Endothelial cell of umbilical vein (primary cell): Measurements from ENCODE around the gene DSCAML1. TPM values are rescaled to one million over a fixed set of nuclear protein-coding genes. Genes with fewer than 3 reads are reported as not detected.

Source experiments
- BruUV-seq: library from RNA; stranded (reverse); fragments of 400-500 nt; replicated peaks from 2 replicates; lab custom pipeline; 2021; lab: Mats Ljungman, UMichigan
- CTCF ChIA-PET: fragments of 300-600, 350-600 bp; sonication (Branson Sonifier 250); formaldehyde crosslinking; loops from one replicate; lab custom pipeline; 2021; ENCODE audit warnings: antibody characterized with exemption, inconsistent platforms; lab: Charles Lee
- POLR2A ChIA-PET: fragments of 300-600, 350-600 bp; sonication (Branson Sonifier 250); formaldehyde crosslinking; loops from one replicate; lab custom pipeline; 2021; ENCODE audit warnings: antibody characterized with exemption, inconsistent platforms; lab: Charles Lee
- DNase-seq: peaks from one replicate; pipeline ENCODE4 v3.0.0-alpha.2; 2011; ENCODE audit warnings: low read depth, low spot score
- FAIRE-seq: peaks from 2 replicates; lab custom pipeline; 2011; peaks lifted over from hg19 to GRCh38; lab: Jason Lieb, UNC
- H2AFZ ChIP-seq: 2 replicates; pipeline ENCODE4 v1.6.0; 2012; ENCODE audit warnings: low read depth, low read length, control low read depth, inconsistent platforms
- H3K27ac ChIP-seq: 2 replicates; pipeline ENCODE4 v1.5.1; 2011; ENCODE audit warnings: low read depth, mild to moderate bottlenecking, control low read depth, low read length, moderate library complexity; ENCODE audit not compliant: insufficient read depth
- H3K27me3 ChIP-seq, 2 experiments: 2 replicates each; pipeline versions ENCODE4 v1.6.0 to v1.6.1; 2011; ENCODE audit warnings: low read length in 2 of 2, mixed read lengths in 1 of 2; ENCODE audit not compliant: control insufficient read depth in 2 of 2, insufficient read depth in 2 of 2
- H3K36me3 ChIP-seq, 2 experiments: 2 replicates in 1 of 2; 3 replicates in 1 of 2; pipeline ENCODE4 v1.5.1; 2011; ENCODE audit warnings: low read length in 2 of 2, mild to moderate bottlenecking in 1 of 2, moderate library complexity in 1 of 2; ENCODE audit not compliant: control insufficient read depth in 2 of 2, insufficient read depth in 2 of 2; ENCODE audit errors: extremely low read depth in 1 of 2
- H3K4me1 ChIP-seq: 3 replicates; pipeline ENCODE4 v1.5.1; 2011; ENCODE audit warnings: mild to moderate bottlenecking, low read length; ENCODE audit not compliant: control insufficient read depth, insufficient read depth; ENCODE audit errors: extremely low read depth
- H3K4me2 ChIP-seq: 2 replicates; pipeline ENCODE4 v1.6.1; 2011; ENCODE audit warnings: low read length, control low read depth, mixed read lengths; ENCODE audit not compliant: insufficient read depth
- H3K4me3 ChIP-seq, 3 experiments: fragments of 200-600 bp in 1 of 3; sonication (generic), shearing (Covaris generic) in 1 of 3; replicated peaks in 1 of 3; 2 replicates each; pipeline ENCODE4 v1.5.1; 2011 to 2016; ENCODE audit warnings: control low read depth in 3 of 3, low read length in 3 of 3, mild to moderate bottlenecking in 2 of 3, inconsistent platforms in 1 of 3, low read depth in 1 of 3, moderate library complexity in 1 of 3; ENCODE audit not compliant: insufficient read depth in 1 of 3
- H3K79me2 ChIP-seq: 2 replicates; pipeline ENCODE4 v1.6.0; 2012; ENCODE audit warnings: low read length, inconsistent platforms; ENCODE audit not compliant: control insufficient read depth, insufficient read depth
- H3K9ac ChIP-seq: replicated peaks from 2 replicates; pipeline ENCODE3; 2011; ENCODE audit warnings: low read length, control low read depth; ENCODE audit not compliant: insufficient read depth; ENCODE audit errors: extremely low read depth
- H3K9me1 ChIP-seq: replicated peaks from 3 replicates; pipeline ENCODE4 v1.6.0; 2011; ENCODE audit warnings: mild to moderate bottlenecking, low read length; ENCODE audit not compliant: control insufficient read depth, insufficient read depth; ENCODE audit errors: extremely low read depth
- H3K9me3 ChIP-seq: replicated peaks from 2 replicates; pipeline ENCODE4 v1.5.1; 2012; ENCODE audit warnings: low read length, inconsistent platforms; ENCODE audit not compliant: control insufficient read depth, insufficient read depth
- H4K20me1 ChIP-seq: replicated peaks from 2 replicates; pipeline ENCODE3; 2011; ENCODE audit warnings: mild to moderate bottlenecking, low read length; ENCODE audit not compliant: control insufficient read depth, insufficient read depth; ENCODE audit errors: extremely low read depth
- CTCF ChIP-seq, 2 donors: IDR thresholded peaks; 1 replicate in 1 of 2; 2 replicates in 1 of 2; pipeline ENCODE4 v1.5.1; 2011; ENCODE audit warnings: low read length in 2 of 2, mild to moderate bottlenecking in 2 of 2, moderate library complexity in 2 of 2, control low read depth in 1 of 2, inconsistent platforms in 1 of 2, low read depth in 1 of 2; ENCODE audit not compliant: insufficient read depth in 1 of 2; ENCODE audit errors: extremely low read depth in 1 of 2
- EZH2 ChIP-seq: IDR thresholded peaks from 2 replicates; pipeline ENCODE4 v1.6.1; 2012; ENCODE audit warnings: borderline replicate concordance, low read depth, mild to moderate bottlenecking, moderate library complexity, low read length, inconsistent platforms; ENCODE audit not compliant: severe bottlenecking
- FOS ChIP-seq: IDR thresholded peaks from 2 replicates; pipeline ENCODE4 v1.6.1; 2011; ENCODE audit warnings: mild to moderate bottlenecking, low read length, moderate library complexity, borderline replicate concordance; ENCODE audit not compliant: insufficient read depth
- GATA2 ChIP-seq: IDR thresholded peaks from 2 replicates; pipeline ENCODE4 v1.7.0; 2011; ENCODE audit warnings: low read depth, mild to moderate bottlenecking, moderate library complexity, mixed read lengths, low read length; ENCODE audit not compliant: insufficient read length, insufficient read depth
- JUN ChIP-seq: IDR thresholded peaks from 2 replicates; pipeline ENCODE4 v1.6.1; 2011; ENCODE audit warnings: borderline replicate concordance, low read depth; ENCODE audit not compliant: insufficient read length, insufficient read depth
- MAX ChIP-seq: IDR thresholded peaks from 2 replicates; pipeline ENCODE4 v1.6.1; 2011; ENCODE audit not compliant: insufficient read depth, insufficient read length
- MYC ChIP-seq: IDR thresholded peaks from one replicate; pipeline ENCODE4 v1.6.1; 2011; ENCODE audit warnings: mild to moderate bottlenecking, low read depth, low read length
- POLR2A ChIP-seq: IDR thresholded peaks from 2 replicates; pipeline ENCODE4 v1.6.1; 2012; ENCODE audit warnings: low read depth, mild to moderate bottlenecking, control low read depth, low read length
- POLR2AphosphoS5 ChIP-seq: IDR thresholded peaks from 2 replicates; pipeline ENCODE4 v1.6.1; 2012; ENCODE audit warnings: low read depth, mild to moderate bottlenecking, control low read depth, low read length, moderate library complexity; ENCODE audit not compliant: insufficient read depth
- dilution Hi-C: fragments of 300-500 bp; cut with MboI; formaldehyde crosslinking; loops from one replicate; pipeline ENCODE4 v1.15.0; 2019; ENCODE audit warnings: low sequenced_read_pairs; ENCODE audit not compliant: extremely low pct_ligation_motif_present
- intact Hi-C: fragments of 100-400 bp; cut with micrococcal nuclease; formaldehyde crosslinking; loops from one replicate; pipeline ENCODE4 v1.10.0; 2022
- polyA plus RNA-seq, 4 experiments: library from polyadenylated mRNA; depleted of rRNA in 3 of 4; stranded (reverse) in 3 of 4; unstranded in 1 of 4; fragments of >200 nt; gene quantifications; 2 replicates each; pipeline versions ENCODE4 v1.2.1 to v1.2.3, GENCODE V29; 2011 to 2012; ENCODE audit warnings: missing spikeins in 1 of 4
- total RNA-seq: library from RNA; stranded (reverse); gene quantifications from 2 replicates; pipeline ENCODE4 v1.2.3, GENCODE V29; 2021

DSCAML1 gene
- total and polyA plus RNA-seq, 2 donors (not counting 3 experiments of a cell fraction or from before 2014, with no cell fraction given): not detected

GRCh38 chr11:117772360-117772759, 24.7 kb downstream of the DSCAML1 start:
- POLR2A ChIA-PET: no interaction called here
- intact Hi-C loops (no loop called here), dilution Hi-C loops (no loop called here)
- CTCF ChIA-PET: no interaction called here
- no TSS peak for BruUV-seq
- Histone ChIP-seq H3K79me2 (no peaks in the 10 kb centered on the region), H4K20me1 (no peaks in the 10 kb centered on the region), H3K4me3 (no peak overlapping the region), H3K36me3 (no peaks in the 10 kb centered on the region), H3K27ac (no peak overlapping the region), H2AFZ (no peak overlapping the region), H3K27me3 (no peaks in the 10 kb centered on the region), H3K4me2 (no peak overlapping the region), H3K9me1 (no peaks in the 10 kb centered on the region), H3K4me1 (no peaks in the 10 kb centered on the region), H3K9me3 (no peaks in the 10 kb centered on the region), H3K9ac (no peak overlapping the region)
- DNase-seq: no peak
- FAIRE-seq: no peak
- TF ChIP-seq MYC (no peak), FOS (no peak), EZH2 (no peak), POLR2AphosphoS5 (no peak), MAX (no peak), POLR2A (no peak), GATA2 (no peak), JUN (no peak), CTCF (IDR thresholded peaks at IDR 0.05; ENCODE audit: extremely low read depth in 1 of 2, insufficient read depth in 1 of 2, low read depth in 1 of 2, low read length in 2 of 2) (no peak)
